Uterus (tissue), 4 donors: Measurements from ENCODE around the gene CLSTN2. TPM values are rescaled to one million over a fixed set of nuclear protein-coding genes. Genes with fewer than 3 reads are reported as not detected.
A peak's percentile ranks its signal among the peaks of the same experiment; 100 is the strongest.

ENCODE experiments used
- DNase-seq, 2 donors: peaks; one replicate each; pipeline ENCODE4 v3.0.0-alpha.2; 2019 to 2020
- H3K27ac ChIP-seq, 2 donors: fragments of 200-600 bp; sonication (generic); 1 replicate in 1 of 2; 2 replicates in 1 of 2; pipeline ENCODE4 v1.5.1; 2016 to 2018
- H3K27me3 ChIP-seq, 2 donors: fragments of 200-600 bp; sonication (generic); one replicate each; pipeline ENCODE4 v1.5.1; 2018 to 2019; ENCODE audit warnings: control low read depth in 1 of 2
- H3K36me3 ChIP-seq, 2 donors: fragments of 200-600 bp; sonication (generic); one replicate each; pipeline ENCODE4 v1.5.1; 2019; ENCODE audit warnings: control low read depth in 1 of 2
- H3K4me1 ChIP-seq, 2 donors: fragments of 200-600 bp; sonication (generic); one replicate each; pipeline ENCODE4 v1.5.1; 2018 to 2019; ENCODE audit warnings: control low read depth in 1 of 2
- H3K4me3 ChIP-seq, 2 donors: fragments of 200-600 bp; sonication (generic); 1 replicate in 1 of 2; 2 replicates in 1 of 2; pipeline ENCODE4 v1.5.1; 2018 to 2019; ENCODE audit warnings: mild to moderate bottlenecking in 1 of 2
- H3K9me3 ChIP-seq, 2 donors: fragments of 200-600 bp; sonication (generic); one replicate each; pipeline ENCODE4 v1.5.1; 2019; ENCODE audit warnings: control low read depth in 1 of 2
- CTCF ChIP-seq, 4 experiments: fragments of 200-600 bp in 2 of 4; fragments of 450-650 bp in 2 of 4; sonication (generic) in 2 of 4; IDR thresholded peaks; one replicate each; pipeline ENCODE4 v1.5.1; 2016 to 2019; ENCODE audit warnings: antibody characterized with exemption in 4 of 4, mild to moderate bottlenecking in 2 of 4, moderate library complexity in 1 of 4
- POLR2A ChIP-seq, 2 donors: fragments of 450-650 bp; IDR thresholded peaks; one replicate each; pipeline ENCODE4 v1.6.1; 2016; ENCODE audit warnings: antibody characterized with exemption in 2 of 2, mild to moderate bottlenecking in 1 of 2, moderate library complexity in 1 of 2
- intact Hi-C: fragments of 100-400 bp; cut with DNase I; formaldehyde crosslinking; loops from one replicate; pipeline ENCODE4 v1.15.1; 2023; ENCODE audit warnings: low total_unique reads
- total RNA-seq, 4 donors: library from RNA; depleted of rRNA in 3 of 4; stranded (reverse); fragments of >200 nt in 3 of 4; gene quantifications; one replicate each; pipeline versions ENCODE4 v1.1.0 to v1.2.4, GENCODE V29; 2014 to 2023
- donor health status: DM: yes; HTN: yes; CAD: no.

The CLSTN2 gene
- total RNA-seq, 4 donors from 2014 or later: 4.7 to 32.2 (median 19.2) TPM

GRCh38 chr3:140440446-140440845 lies 505.5 kb downstream of the CLSTN2 start:
- intact Hi-C loops: no loop called here
- TF ChIP-seq CTCF (IDR thresholded peaks at IDR 0.05): no peak
- no peak for TF ChIP-seq POLR2A (IDR thresholded peaks at IDR 0.05)
- no peaks in the 10 kb centered on the region for H3K9me3 ChIP-seq
- no peaks in the 10 kb centered on the region for H3K4me1 ChIP-seq
- H3K36me3 ChIP-seq: no peaks in the 10 kb centered on the region
- H3K4me3 ChIP-seq: no peak overlapping the region
- H3K27ac ChIP-seq: no peak overlapping the region
- H3K27me3 ChIP-seq: no peaks in the 10 kb centered on the region
- DNase-seq: no peak

- Histone ChIP-seq H3K27me3 (no peaks in the 10 kb centered on the region), H3K36me3 (no peaks in the 10 kb centered on the region), H3K4me1 (no peaks in the 10 kb centered on the region), H3K27ac (no peak overlapping the region), H3K4me3 (no peak overlapping the region), H3K9me3 (no peaks in the 10 kb centered on the region)
- intact Hi-C loops: no loop called here
- TF ChIP-seq POLR2A (IDR thresholded peaks at IDR 0.05): no peak
- TF ChIP-seq CTCF (IDR thresholded peaks at IDR 0.05): no peak
- DNase-seq: peak in 1 of 2 donors; percentile 29
Observed at GRCh38 chr3:140441006-140441405, 506.0 kb downstream of the CLSTN2 start.

GRCh38 chr3:140442621-140443020 lies 507.6 kb downstream of the CLSTN2 start:
- H3K4me1 ChIP-seq: no peaks in the 10 kb centered on the region
- no peak overlapping the region for H3K27ac ChIP-seq
- TF ChIP-seq POLR2A (IDR thresholded peaks at IDR 0.05) (no peak), CTCF (IDR thresholded peaks at IDR 0.05) (no peak)
- H3K27me3 ChIP-seq: no peaks in the 10 kb centered on the region
- no peaks in the 10 kb centered on the region for H3K36me3 ChIP-seq
- H3K4me3 ChIP-seq: no peak overlapping the region
- no peak for DNase-seq
- intact Hi-C loops: no loop called here
- H3K9me3 ChIP-seq: no peaks in the 10 kb centered on the region

- intact Hi-C loops: no loop called here
- Histone ChIP-seq H3K9me3 (no peaks in the 10 kb centered on the region), H3K27ac (no peak overlapping the region), H3K4me1 (no peaks in the 10 kb centered on the region), H3K36me3 (no peaks in the 10 kb centered on the region), H3K27me3 (no peaks in the 10 kb centered on the region), H3K4me3 (no peak overlapping the region)
- TF ChIP-seq CTCF (IDR thresholded peaks at IDR 0.05) (no peak), POLR2A (IDR thresholded peaks at IDR 0.05) (no peak)
- DNase-seq: no peak
Observed at GRCh38 chr3:140443073-140443472, 508.1 kb downstream of the CLSTN2 start.

GRCh38 chr3:140443806-140444205 lies 508.8 kb downstream of the CLSTN2 start:
- Histone ChIP-seq H3K27ac (no peak overlapping the region), H3K36me3 (no peaks in the 10 kb centered on the region), H3K4me1 (no peaks in the 10 kb centered on the region), H3K4me3 (no peak overlapping the region), H3K9me3 (no peaks in the 10 kb centered on the region), H3K27me3 (no peaks in the 10 kb centered on the region)
- DNase-seq: no peak
- TF ChIP-seq CTCF (IDR thresholded peaks at IDR 0.05) (no peak), POLR2A (IDR thresholded peaks at IDR 0.05) (no peak)
- intact Hi-C loops: no loop called here
